Coronary artery (tissue), 2 donors: ENCODE measurements around the gene NDFIP1.

ENCODE experiments used
- DNase-seq: peaks from one replicate; pipeline ENCODE4 v3.0.0-alpha.2; 2017; ENCODE audit warnings: low spot score
- H3K27ac ChIP-seq, 2 donors: fragments of 200-600 bp; sonication (generic); one replicate each; pipeline ENCODE4 v1.5.1; 2016 to 2019
- H3K4me3 ChIP-seq: fragments of 200-600 bp; sonication (generic); 2 replicates; pipeline ENCODE4 v1.5.1; 2016; ENCODE audit warnings: mild to moderate bottlenecking, moderate library complexity
- TF ChIP-seq, protein P1 (sequence below): fragments of 200-600 bp; sonication (generic); IDR thresholded peaks from one replicate; pipeline ENCODE4 v1.5.1; 2019; ENCODE audit warnings: antibody characterized with exemption

Gene NDFIP1

DNA sequence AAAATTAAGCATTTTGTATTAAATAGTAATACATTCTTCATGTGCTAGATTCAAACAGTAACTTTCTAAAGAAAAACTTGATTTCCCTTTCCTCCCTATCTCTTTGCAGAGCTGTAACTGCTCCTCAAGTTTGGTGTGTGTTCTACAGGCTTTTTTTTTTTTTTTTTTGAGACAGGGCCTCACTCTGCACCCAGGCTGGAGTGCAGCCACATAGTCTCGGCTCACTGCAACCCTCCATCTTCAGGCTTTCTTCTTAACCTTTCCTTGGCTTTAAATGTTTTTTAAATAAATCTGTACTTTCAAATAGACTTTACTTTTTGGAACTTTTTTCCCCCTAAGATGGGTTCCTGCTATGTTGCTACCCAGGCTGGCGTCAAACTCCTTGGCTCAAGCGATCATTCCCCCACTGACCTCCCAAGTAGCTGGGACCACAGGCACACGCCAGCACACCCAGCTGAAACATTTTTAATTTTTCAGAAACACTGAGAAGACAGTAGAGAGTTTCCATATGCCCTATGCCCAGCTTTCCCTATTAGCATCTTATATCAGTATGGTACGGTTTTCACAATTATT lies 9.1 kb downstream of the NDFIP1 start:
- DNase-seq = no peak
- H3K4me3 ChIP-seq = no peak overlapping the region
- H3K27ac ChIP-seq = peak overlapping the region; percentile 2 to 52
- TF ChIP-seq, protein P1, sequence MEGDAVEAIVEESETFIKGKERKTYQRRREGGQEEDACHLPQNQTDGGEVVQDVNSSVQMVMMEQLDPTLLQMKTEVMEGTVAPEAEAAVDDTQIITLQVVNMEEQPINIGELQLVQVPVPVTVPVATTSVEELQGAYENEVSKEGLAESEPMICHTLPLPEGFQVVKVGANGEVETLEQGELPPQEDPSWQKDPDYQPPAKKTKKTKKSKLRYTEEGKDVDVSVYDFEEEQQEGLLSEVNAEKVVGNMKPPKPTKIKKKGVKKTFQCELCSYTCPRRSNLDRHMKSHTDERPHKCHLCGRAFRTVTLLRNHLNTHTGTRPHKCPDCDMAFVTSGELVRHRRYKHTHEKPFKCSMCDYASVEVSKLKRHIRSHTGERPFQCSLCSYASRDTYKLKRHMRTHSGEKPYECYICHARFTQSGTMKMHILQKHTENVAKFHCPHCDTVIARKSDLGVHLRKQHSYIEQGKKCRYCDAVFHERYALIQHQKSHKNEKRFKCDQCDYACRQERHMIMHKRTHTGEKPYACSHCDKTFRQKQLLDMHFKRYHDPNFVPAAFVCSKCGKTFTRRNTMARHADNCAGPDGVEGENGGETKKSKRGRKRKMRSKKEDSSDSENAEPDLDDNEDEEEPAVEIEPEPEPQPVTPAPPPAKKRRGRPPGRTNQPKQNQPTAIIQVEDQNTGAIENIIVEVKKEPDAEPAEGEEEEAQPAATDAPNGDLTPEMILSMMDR = no peak

DNA sequence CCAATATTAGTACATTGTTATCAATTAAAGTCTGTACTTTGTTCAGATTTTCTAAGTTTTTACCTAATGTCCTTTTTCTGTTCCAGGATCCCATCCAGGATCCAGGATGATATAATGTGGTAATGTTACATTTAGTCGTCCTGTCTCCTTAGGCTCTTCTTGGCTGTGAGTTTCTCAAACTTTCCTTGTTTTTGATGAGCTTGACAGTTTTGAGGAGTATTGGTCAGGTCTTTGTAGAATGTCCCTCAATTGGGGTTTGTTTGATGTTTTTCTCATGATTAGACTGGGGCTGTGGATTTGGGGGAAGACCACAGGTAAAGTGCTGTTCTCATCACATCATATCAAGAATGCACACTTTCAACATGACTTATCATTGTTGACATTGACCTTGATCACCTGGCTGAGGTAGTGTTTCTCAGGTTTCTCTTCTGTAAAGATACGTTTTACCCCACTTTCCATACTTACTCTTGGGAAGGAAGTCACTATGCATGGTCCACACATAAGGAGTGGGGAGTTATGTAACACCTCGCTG lies 9.6 kb downstream of the NDFIP1 start:
- Histone ChIP-seq H3K4me3 (no peak overlapping the region), H3K27ac (peak overlapping the region; percentile 12 to 52)
- no peak for DNase-seq
- TF ChIP-seq, protein P1 = no peak

DNA sequence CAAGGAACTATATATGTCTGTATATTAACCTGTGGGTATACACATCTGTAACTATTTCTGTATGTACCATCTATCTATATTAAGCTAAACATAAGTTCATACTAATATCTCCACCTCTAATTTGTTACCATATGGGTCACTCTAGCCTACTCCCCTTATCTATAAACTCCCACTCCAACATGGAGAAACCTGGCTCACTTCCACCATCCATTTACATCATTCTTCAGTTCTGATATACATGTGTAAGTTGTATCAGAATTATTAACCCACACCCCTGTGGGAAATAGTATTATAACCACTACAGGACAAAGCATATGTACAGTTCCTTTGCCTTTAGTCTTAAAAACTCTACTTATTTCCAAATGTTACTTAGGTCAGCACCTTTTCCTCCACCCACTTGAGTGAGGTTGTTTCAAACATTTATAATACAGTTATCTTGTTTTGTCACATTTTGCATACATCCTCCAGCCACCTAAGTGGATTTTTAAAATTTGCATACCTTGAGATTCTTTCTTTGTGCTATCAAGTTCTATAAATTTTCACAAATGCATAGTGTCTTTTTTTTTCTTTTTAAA lies 10.6 kb downstream of the NDFIP1 start:
- TF ChIP-seq, protein P1 = no peak
- no peak overlapping the region for H3K27ac ChIP-seq
- DNase-seq = no peak
- no peak overlapping the region for H3K4me3 ChIP-seq

DNA sequence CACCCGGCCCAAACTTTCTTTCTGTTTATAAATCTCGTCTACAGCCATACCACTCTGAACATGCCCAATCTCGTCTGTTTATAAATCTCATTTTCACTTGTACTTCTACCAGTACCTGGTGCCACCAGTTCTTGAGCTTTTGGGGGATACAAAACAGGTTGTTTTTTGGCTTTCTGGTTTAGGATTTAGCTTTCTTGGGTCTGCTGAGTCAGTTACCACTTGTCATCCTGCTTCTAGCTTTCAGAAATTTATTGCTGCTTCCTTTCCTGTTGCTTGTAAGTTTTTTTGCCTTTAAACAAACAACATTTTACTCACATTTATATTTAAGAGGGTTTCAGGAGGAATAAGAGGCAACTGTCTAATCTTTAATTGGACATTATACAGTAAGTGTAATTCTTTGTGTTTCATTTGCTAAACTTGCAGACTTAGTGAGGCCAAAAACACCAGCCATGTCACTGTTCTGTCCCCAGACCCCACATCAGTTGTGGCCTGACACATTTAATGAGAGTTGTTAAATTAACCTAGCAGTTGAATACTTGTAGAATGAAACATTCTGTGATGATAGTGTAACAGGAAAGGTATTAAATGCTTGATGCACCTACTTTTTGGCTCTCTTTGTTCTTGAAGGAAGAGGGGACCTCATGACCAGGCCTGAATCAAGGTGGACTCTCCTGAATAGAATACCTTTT lies 11.8 kb downstream of the NDFIP1 start:
- TF ChIP-seq, protein P1 = no peak
- H3K27ac ChIP-seq = no peak overlapping the region
- DNase-seq = no peak

DNA sequence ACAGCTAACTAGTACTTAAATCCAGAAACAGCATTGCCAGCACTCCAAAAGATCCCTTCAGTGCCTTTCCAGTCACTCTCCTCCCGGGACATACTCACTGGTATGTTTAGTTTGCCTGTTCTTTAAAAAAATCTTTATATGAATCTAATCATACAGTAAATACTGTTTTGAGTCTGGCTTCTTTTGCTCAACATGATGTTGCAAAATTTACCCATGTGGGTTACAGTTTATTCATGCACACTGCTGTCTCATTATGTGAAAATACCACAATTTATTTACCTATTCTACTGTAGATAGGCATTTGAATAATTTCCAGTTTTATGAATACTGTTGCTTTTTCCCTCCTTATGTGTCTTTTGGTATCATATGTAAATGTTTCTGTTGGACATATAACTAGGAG lies 13.5 kb downstream of the NDFIP1 start:
- no peak overlapping the region for H3K27ac ChIP-seq
- no peak for DNase-seq
- no peak overlapping the region for H3K4me3 ChIP-seq
- TF ChIP-seq, protein P1 = no peak

More for the DNA sequence above, 11.8 kb downstream of the NDFIP1 start:
- no peak overlapping the region for H3K4me3 ChIP-seq

DNA sequence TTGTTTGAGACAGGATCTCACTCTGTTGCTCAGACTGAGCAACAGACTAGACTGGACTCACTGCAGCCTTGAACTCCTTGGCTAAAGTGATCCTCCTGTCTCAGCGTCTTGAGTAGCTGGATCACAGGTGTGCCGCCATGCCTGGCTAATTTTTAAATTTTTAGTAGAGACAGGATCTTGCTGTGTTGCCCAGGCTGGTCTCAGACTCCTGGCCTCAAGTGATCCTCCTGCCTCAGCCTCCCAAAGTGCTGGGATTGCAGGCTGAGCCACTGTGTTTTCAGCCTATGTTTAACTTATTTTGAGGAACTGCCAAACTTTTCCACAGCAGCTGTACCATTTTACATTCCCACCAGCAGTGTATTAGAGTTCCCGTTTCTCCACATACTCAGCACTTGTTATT lies 16.8 kb downstream of the NDFIP1 start:
- Histone ChIP-seq H3K27ac (no peak overlapping the region), H3K4me3 (no peak overlapping the region)
- no peak for DNase-seq
- TF ChIP-seq, protein P1 = no peak
